ENCODE results near the gene FLNA. TPM values are rescaled to one million over a fixed set of nuclear protein-coding genes. Genes with fewer than 3 reads are reported as not detected.

The FLNA gene
- total RNA-seq, 2 donors from 2014 or later, result 230 to 308 TPM

DNA sequence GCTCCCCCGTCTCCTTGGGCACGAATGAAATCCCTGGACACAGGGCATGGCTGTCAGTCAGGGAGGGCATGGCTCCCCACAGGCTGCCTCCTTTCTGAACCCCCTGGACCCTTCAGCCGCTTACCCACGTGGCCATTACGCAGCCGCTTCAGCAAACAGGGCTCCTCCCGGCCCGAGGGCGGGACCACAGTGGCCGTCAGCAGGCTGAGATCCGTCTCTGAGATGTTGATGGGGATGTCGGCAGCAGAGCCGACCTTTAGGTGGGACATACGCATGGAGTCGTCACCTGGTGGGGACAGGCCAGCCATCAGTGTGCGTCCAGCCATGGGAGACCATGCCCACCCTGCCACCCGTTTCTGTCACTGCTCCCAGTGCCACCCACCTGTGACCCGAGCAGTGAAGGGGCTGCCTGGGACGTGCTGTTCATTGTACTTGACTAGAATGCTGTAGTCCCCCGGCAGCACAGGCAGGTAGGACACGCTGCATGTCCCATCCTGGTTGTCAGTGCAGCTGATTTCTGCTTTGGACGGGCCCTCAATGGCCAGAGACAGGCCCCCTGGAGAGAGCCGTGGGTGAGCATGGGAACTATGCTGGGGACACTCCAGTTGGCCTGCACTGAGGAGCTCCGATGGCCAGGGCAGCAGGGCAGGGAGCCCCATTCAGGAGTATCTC, 21.1 kb downstream of the FLNA start:
- no peaks in the 10 kb centered on the region for H3K4me1 ChIP-seq
- WGBS, 2 donors, result 95 to 100% methylated on average over 2 to 22 of the region's 24 CpGs
- H3K4me3 ChIP-seq, result no peak overlapping the region
- no peak for DNase-seq
- TF ChIP-seq, protein P1, sequence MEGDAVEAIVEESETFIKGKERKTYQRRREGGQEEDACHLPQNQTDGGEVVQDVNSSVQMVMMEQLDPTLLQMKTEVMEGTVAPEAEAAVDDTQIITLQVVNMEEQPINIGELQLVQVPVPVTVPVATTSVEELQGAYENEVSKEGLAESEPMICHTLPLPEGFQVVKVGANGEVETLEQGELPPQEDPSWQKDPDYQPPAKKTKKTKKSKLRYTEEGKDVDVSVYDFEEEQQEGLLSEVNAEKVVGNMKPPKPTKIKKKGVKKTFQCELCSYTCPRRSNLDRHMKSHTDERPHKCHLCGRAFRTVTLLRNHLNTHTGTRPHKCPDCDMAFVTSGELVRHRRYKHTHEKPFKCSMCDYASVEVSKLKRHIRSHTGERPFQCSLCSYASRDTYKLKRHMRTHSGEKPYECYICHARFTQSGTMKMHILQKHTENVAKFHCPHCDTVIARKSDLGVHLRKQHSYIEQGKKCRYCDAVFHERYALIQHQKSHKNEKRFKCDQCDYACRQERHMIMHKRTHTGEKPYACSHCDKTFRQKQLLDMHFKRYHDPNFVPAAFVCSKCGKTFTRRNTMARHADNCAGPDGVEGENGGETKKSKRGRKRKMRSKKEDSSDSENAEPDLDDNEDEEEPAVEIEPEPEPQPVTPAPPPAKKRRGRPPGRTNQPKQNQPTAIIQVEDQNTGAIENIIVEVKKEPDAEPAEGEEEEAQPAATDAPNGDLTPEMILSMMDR (IDR thresholded peaks at IDR 0.05), result no peak
- no peak for TF ChIP-seq POLR2A (IDR thresholded peaks at IDR 0.05)
- intact Hi-C loops (cut with DNase I), result no loop called here
- ATAC-seq, result no peak
- peaks cover 0 to 2% of the 10 kb centered on the region in 2 donors for H3K36me3 ChIP-seq (replicated peaks in 1 of 2; ENCODE audit: insufficient read depth in 1 of 2, low read depth in 2 of 2)
- no peaks in the 10 kb centered on the region for H3K27me3 ChIP-seq
- no peak overlapping the region for H3K27ac ChIP-seq
- H3K9me3 ChIP-seq, result no peaks in the 10 kb centered on the region

DNA sequence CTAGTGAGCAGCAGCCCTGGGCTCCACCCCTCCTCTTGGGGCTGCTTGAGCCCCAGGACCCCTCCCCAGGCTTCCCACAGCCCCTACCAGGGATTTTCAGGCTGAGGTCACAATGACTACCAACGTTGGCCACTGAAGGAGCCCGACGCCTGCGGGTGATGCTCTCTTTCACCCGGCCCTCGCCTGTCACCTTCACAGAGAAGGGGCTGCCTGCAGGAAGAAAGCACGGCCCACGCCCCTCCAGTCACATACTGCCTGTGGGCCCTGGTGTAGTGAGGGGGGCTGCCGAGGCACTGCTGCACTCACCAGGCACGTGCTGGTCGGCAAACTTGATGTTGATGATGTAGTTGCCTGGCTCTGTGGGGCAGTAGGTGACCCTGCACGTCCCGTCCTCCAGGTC, 22.0 kb downstream of the FLNA start:
- TF ChIP-seq, protein P1 (IDR thresholded peaks at IDR 0.05), result no peak
- TF ChIP-seq POLR2A (IDR thresholded peaks at IDR 0.05), result no peak
- H3K4me3 ChIP-seq, result no peak overlapping the region
- DNase-seq, result no peak
- 87% methylated on average over 4 of the region's 13 CpGs; no CpG with 5 or more reads in 1 of the 2 donors for WGBS, 2 donors
- no peaks in the 10 kb centered on the region for H3K27me3 ChIP-seq
- no peaks in the 10 kb centered on the region for H3K9me3 ChIP-seq
- ATAC-seq, result no peak
- no peak overlapping the region for H3K27ac ChIP-seq
- peaks cover 0 to 2% of the 10 kb centered on the region in 2 donors for H3K36me3 ChIP-seq (replicated peaks in 1 of 2; ENCODE audit: insufficient read depth in 1 of 2, low read depth in 2 of 2)
- H3K4me1 ChIP-seq, result no peaks in the 10 kb centered on the region
- intact Hi-C loops (cut with DNase I), result no loop called here

DNA sequence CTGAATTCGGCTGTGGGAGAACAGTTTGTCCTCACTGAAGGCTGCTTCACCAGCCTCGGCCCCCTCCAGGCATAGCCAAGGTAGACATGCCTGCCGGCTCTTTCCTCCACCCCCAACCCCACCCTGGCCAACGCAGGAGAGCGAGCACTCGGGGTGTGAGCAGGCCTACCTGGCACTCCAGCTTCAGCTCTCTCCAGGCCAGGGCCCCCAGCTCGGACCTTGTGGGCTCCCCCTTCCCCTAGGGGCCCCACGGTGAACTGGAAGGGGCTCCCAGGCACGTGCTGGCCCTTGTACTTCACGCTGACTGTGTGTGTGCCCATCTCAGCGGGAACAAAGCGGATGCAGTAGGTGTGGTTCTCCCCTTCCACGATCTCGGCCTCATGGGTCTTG, 22.4 kb downstream of the FLNA start:
- no peaks in the 10 kb centered on the region for H3K4me1 ChIP-seq
- TF ChIP-seq, protein P1 (IDR thresholded peaks at IDR 0.05), result no peak
- no peak for TF ChIP-seq POLR2A (IDR thresholded peaks at IDR 0.05)
- no peak for DNase-seq

DNA sequence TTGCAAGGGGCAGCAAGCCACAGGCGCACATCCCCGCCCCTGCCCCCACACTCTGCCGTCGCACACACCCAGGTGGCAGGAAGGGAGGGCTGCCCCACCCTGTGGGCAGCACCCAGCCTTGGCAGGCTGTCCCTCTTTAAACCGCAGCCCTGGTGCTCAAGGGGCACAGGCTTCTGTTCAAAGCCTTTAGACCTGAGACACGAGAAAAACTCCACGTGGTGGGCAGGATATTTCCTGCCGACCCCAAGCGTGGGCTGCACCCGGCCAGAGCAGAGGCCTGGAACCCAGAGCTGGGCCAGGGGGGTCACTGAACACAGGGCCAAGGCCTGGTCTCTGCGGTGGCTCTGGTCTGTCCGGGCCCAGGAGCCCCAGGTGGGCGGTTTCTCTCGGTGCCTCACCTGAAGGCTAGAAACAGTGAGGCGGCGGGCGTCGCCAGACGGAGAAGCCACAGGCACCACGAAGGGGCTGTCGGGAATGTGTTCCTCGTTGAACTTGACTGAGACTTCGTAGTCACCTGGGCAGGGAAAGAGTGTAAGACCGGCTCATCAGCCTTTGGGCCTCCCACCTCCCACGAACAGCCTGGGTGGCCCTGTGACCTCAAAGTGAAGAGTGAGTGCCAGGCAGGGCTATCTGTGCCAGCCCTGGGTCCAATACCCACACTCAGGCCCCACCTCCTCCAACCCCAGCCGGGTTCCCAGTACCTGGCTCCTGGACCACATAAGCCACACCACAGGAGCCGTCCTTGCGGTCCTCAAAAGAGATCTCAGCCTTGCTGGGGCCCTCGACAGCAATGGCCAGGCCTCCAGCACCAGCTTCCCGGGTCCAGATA, 23.0 kb downstream of the FLNA start:
- no peak overlapping the region for H3K27ac ChIP-seq
- no peaks in the 10 kb centered on the region for H3K9me3 ChIP-seq
- no peak overlapping the region for H3K4me3 ChIP-seq
- no peaks in the 10 kb centered on the region for H3K4me1 ChIP-seq
- WGBS, 2 donors, result 86 to 97% methylated on average over 5 to 14 of the region's 30 CpGs
- ATAC-seq (no peak), DNase-seq (no peak)
- H3K36me3 ChIP-seq (replicated peaks in 1 of 2; ENCODE audit: insufficient read depth in 1 of 2, low read depth in 2 of 2), result peaks cover 0 to 2% of the 10 kb centered on the region in 2 donors
- no peaks in the 10 kb centered on the region for H3K27me3 ChIP-seq
- intact Hi-C loops (cut with DNase I), result no loop called here
- TF ChIP-seq, protein P1 (IDR thresholded peaks at IDR 0.05), result no peak
- no peak for TF ChIP-seq POLR2A (IDR thresholded peaks at IDR 0.05)

More for the DNA sequence above, 22.4 kb downstream of the FLNA start:
- Histone ChIP-seq H3K36me3 (replicated peaks in 1 of 2; ENCODE audit: insufficient read depth in 1 of 2, low read depth in 2 of 2) (peaks cover 0 to 2% of the 10 kb centered on the region in 2 donors), H3K9me3 (no peaks in the 10 kb centered on the region), H3K4me3 (no peak overlapping the region), H3K27ac (no peak overlapping the region), H3K27me3 (no peaks in the 10 kb centered on the region)
- intact Hi-C loops (cut with DNase I), result no loop called here
- no peak for ATAC-seq
- WGBS, 2 donors, result 88% methylated on average over 10 of the region's 14 CpGs; no CpG with 5 or more reads in 1 of the 2 donors
